SK-N-SH (cell line): ENCODE measurements around the gene GRAMD2A. TPM values are rescaled to one million over a fixed set of nuclear protein-coding genes. Genes with fewer than 3 reads are reported as not detected.

Experiments used
- CTCF ChIA-PET: fragments of 300-600, 350-600 bp; formaldehyde crosslinking; extraction: SDS; loops from one replicate; lab custom pipeline; 2021; lab: Yijun Ruan, JAX
- POLR2A ChIA-PET: fragments of 350-600 bp; sonication (Branson Sonifier 250); formaldehyde crosslinking; extraction: SDS; loops from one replicate; lab custom pipeline; 2020; ENCODE audit warnings: antibody characterized with exemption, inconsistent platforms; lab: Yijun Ruan, JAX
- DNase-seq: peaks from one replicate; pipeline ENCODE4 v3.0.0; 2012
- H2AFZ ChIP-seq: fragments of 200-600 bp; sonication (generic); 2 replicates; pipeline ENCODE4 v1.8.1; 2016; ENCODE audit warnings: antibody characterized with exemption, mild to moderate bottlenecking, low read depth
- H3F3A ChIP-seq: fragments of 200-600 bp; sonication (generic); replicated peaks from 2 replicates; pipeline ENCODE3; 2016; ENCODE audit warnings: antibody characterized with exemption, mild to moderate bottlenecking; ENCODE audit not compliant: insufficient read depth
- H3K27ac ChIP-seq, 2 experiments: fragments of 200-500 bp in 1 of 2; fragments of 200-600 bp in 1 of 2; sonication (Bioruptor generic) in 1 of 2; sonication (generic), shearing (Covaris generic) in 1 of 2; 2 replicates each; pipeline versions ENCODE4 v1.5.1 to v1.6.1; 2014 to 2016; ENCODE audit warnings: low read depth in 2 of 2, inconsistent platforms in 1 of 2, low read length in 1 of 2, mild to moderate bottlenecking in 1 of 2, mixed read lengths in 1 of 2
- H3K27me3 ChIP-seq: fragments of 200-600 bp; sonication (generic), shearing (Covaris generic); 2 replicates; pipeline ENCODE4 v1.6.1; 2016; ENCODE audit warnings: mixed run types; ENCODE audit not compliant: insufficient read depth
- H3K36me3 ChIP-seq, 2 experiments: fragments of 200-500 bp in 1 of 2; fragments of 200-600 bp in 1 of 2; sonication (Bioruptor generic) in 1 of 2; sonication (generic) in 1 of 2; replicated peaks in 1 of 2; 2 replicates each; pipeline versions ENCODE3 to v1.5.1; 2014 to 2016; ENCODE audit warnings: low read length in 1 of 2, mild to moderate bottlenecking in 1 of 2; ENCODE audit not compliant: insufficient read depth in 2 of 2, control insufficient read depth in 1 of 2
- H3K4me1 ChIP-seq, 2 experiments: fragments of 200-500 bp in 1 of 2; fragments of 200-600 bp in 1 of 2; sonication (Bioruptor generic) in 1 of 2; sonication (generic), shearing (Covaris generic) in 1 of 2; 2 replicates each; pipeline versions ENCODE4 v1.5.1 to v1.6.1; 2014 to 2016; ENCODE audit warnings: low read depth in 1 of 2, low read length in 1 of 2, mixed run types in 1 of 2; ENCODE audit not compliant: insufficient read depth in 2 of 2, control insufficient read depth in 1 of 2
- H3K4me2 ChIP-seq: fragments of 200-600 bp; sonication (generic), shearing (Covaris generic); 2 replicates; pipeline ENCODE4 v1.6.1; 2017; ENCODE audit warnings: mixed run types
- H3K4me3 ChIP-seq, 2 experiments: fragments of 200-500 bp in 1 of 2; fragments of 200-600 bp in 1 of 2; sonication (Bioruptor generic) in 1 of 2; sonication (generic), shearing (Covaris generic) in 1 of 2; 2 replicates each; pipeline versions ENCODE4 v1.5.1 to v1.8.1; 2014 to 2016; ENCODE audit warnings: low read depth in 2 of 2, inconsistent platforms in 1 of 2, low read length in 1 of 2, mild to moderate bottlenecking in 1 of 2, mixed read lengths in 1 of 2, moderate library complexity in 1 of 2
- H3K79me2 ChIP-seq: fragments of 200-600 bp; sonication (generic); 2 replicates; pipeline ENCODE4 v1.8.1; 2017; ENCODE audit warnings: mild to moderate bottlenecking; ENCODE audit not compliant: insufficient read depth
- H3K9ac ChIP-seq: fragments of 200-600 bp; sonication (generic); 2 replicates; pipeline ENCODE4 v1.6.1; 2017; ENCODE audit warnings: mixed run types
- H3K9me2 ChIP-seq: fragments of 200-600 bp; sonication (generic); 2 replicates; pipeline ENCODE4 v1.6.1; 2017; ENCODE audit warnings: mixed run types
- H3K9me3 ChIP-seq: fragments of 200-600 bp; sonication (generic); 2 replicates; pipeline ENCODE4 v1.6.1; 2017; ENCODE audit warnings: mixed run types, mild to moderate bottlenecking, moderate library complexity
- H4K20me1 ChIP-seq: fragments of 200-600 bp; sonication (generic); 2 replicates; pipeline ENCODE4 v1.6.1; 2017; ENCODE audit warnings: mild to moderate bottlenecking, mixed run types; ENCODE audit not compliant: insufficient read depth
- FOSL2 ChIP-seq: IDR thresholded peaks from 2 replicates; pipeline ENCODE4 v1.4.0; 2012; ENCODE audit warnings: low read depth, mild to moderate bottlenecking, moderate library complexity, borderline replicate concordance
- FOXJ3 ChIP-seq: sonication (generic); formaldehyde crosslinking; IDR thresholded peaks from 2 replicates; pipeline ENCODE4 v1.5.1; 2020; ENCODE audit warnings: mild to moderate bottlenecking, missing genetic modification reagents
- FOXM1 ChIP-seq: IDR thresholded peaks from 2 replicates; pipeline ENCODE4 v1.4.0; 2012; ENCODE audit warnings: low read depth, mild to moderate bottlenecking
- GATA2 ChIP-seq: sonication (generic); formaldehyde crosslinking; IDR thresholded peaks from 2 replicates; pipeline ENCODE4 v1.5.0; 2020; ENCODE audit warnings: mild to moderate bottlenecking, missing genetic modification reagents
- MEF2A ChIP-seq: IDR thresholded peaks from 2 replicates; pipeline ENCODE4 v1.4.0; 2012; ENCODE audit warnings: low read depth, borderline replicate concordance
- MXI1 ChIP-seq: IDR thresholded peaks from 2 replicates; pipeline ENCODE4 v1.6.1; 2012; ENCODE audit warnings: mild to moderate bottlenecking, low read depth, low read length, improper control_type of control experiment
- NFIC ChIP-seq: IDR thresholded peaks from 2 replicates; pipeline ENCODE4 v1.4.0; 2012; ENCODE audit warnings: borderline replicate concordance
- NRF1 ChIP-seq: IDR thresholded peaks from 2 replicates; pipeline ENCODE4 v1.6.1; 2012; ENCODE audit warnings: low read depth, mild to moderate bottlenecking, low read length
- RAD21 ChIP-seq: IDR thresholded peaks from 2 replicates; pipeline ENCODE4 v1.6.1; 2012; ENCODE audit warnings: mild to moderate bottlenecking, low read length
- RFX5 ChIP-seq: IDR thresholded peaks from 2 replicates; pipeline ENCODE4 v1.6.1; 2012; ENCODE audit warnings: mild to moderate bottlenecking, improper control_type of control experiment, low read length
- RXRA ChIP-seq: IDR thresholded peaks from 2 replicates; pipeline ENCODE4 v1.4.0; 2012; ENCODE audit warnings: low read depth, mild to moderate bottlenecking, borderline replicate concordance
- SIN3A ChIP-seq: IDR thresholded peaks from 2 replicates; pipeline ENCODE4 v1.6.1; 2012; ENCODE audit warnings: low read depth, mild to moderate bottlenecking, low read length, moderate library complexity, borderline replicate concordance
- TAF1 ChIP-seq: IDR thresholded peaks from 2 replicates; pipeline ENCODE4 v1.6.1; 2012; ENCODE audit warnings: low read depth, mild to moderate bottlenecking, low read length, moderate library complexity, borderline replicate concordance
- WGBS: methylation state at CpG from one replicate; pipeline ENCODE4 v1.1.6; 2017; ENCODE audit warnings: low lambda C conversion rate; 5-methylcytosine and 5-hydroxymethylcytosine counted together
- polyA plus RNA-seq, 3 experiments: library from polyadenylated mRNA; depleted of rRNA; stranded (reverse); fragments of >200 nt; gene quantifications; 2 replicates each; pipeline ENCODE4 v1.2.3, GENCODE V29; 2012
- TF ChIP-seq, protein P1 (sequence below): fragments of 150-350 bp; IDR thresholded peaks from 2 replicates; pipeline ENCODE4 v1.6.1; 2017; ENCODE audit warnings: antibody characterized with exemption, low read length, low read depth, borderline replicate concordance
- TF ChIP-seq, protein P2 (sequence below): IDR thresholded peaks from 2 replicates; pipeline ENCODE4; 2012
- TF ChIP-seq, protein P3 (sequence below): IDR thresholded peaks from 2 replicates; pipeline ENCODE4 v1.4.0; 2012; ENCODE audit warnings: low read depth, borderline replicate concordance
- TF ChIP-seq, protein P4 (sequence below): fragments of 200-600 bp; sonication (generic); IDR thresholded peaks from 2 replicates; pipeline ENCODE4 v1.6.1; 2017; ENCODE audit warnings: antibody characterized with exemption, mild to moderate bottlenecking, moderate library complexity
- TF ChIP-seq, protein P5 (sequence below): IDR thresholded peaks from 2 replicates; pipeline ENCODE4 v1.4.0; 2012; ENCODE audit warnings: low read depth, borderline replicate concordance
- TF ChIP-seq, protein P6 (sequence below): fragments of 150-350 bp; IDR thresholded peaks from 2 replicates; pipeline ENCODE4 v1.6.1; 2016; ENCODE audit warnings: mild to moderate bottlenecking, low read depth, low read length

The GRAMD2A gene
- polyA plus RNA-seq, 1 of the 3 experiments (the other 2 are of a cell fraction), result 0.10 TPM

DNA sequence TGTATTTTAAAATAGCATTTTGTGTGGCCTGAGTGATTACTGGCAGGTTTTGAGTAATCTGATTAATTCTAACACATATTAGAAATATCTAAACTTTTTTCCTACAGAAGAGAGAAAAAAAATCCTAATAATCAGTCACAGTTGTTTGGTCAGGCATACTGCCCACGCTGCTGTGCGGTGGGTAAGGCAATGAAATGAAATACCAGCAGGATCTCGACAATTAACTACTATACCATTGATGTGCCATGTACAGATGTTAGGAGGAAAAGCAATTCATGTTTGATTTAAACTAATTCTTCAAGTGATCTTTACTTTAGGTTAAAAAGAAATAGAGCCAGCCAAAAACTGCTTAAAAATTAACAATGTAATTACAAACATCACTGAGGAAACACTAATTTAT is 5.2 kb downstream of the GRAMD2A start:
- no peak overlapping the region for H3K27ac ChIP-seq
- no peaks in the 10 kb centered on the region for H3K36me3 ChIP-seq
- H3K4me2 ChIP-seq, result no peak overlapping the region
- peaks cover 24% of the 10 kb centered on the region for H3F3A ChIP-seq
- 82% methylated on average over 3 of the region's 3 CpGs for WGBS
- TF ChIP-seq, protein P1, sequence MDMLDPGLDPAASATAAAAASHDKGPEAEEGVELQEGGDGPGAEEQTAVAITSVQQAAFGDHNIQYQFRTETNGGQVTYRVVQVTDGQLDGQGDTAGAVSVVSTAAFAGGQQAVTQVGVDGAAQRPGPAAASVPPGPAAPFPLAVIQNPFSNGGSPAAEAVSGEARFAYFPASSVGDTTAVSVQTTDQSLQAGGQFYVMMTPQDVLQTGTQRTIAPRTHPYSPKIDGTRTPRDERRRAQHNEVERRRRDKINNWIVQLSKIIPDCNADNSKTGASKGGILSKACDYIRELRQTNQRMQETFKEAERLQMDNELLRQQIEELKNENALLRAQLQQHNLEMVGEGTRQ, result no peak
- TF ChIP-seq NFIC (no peak), TAF1 (no peak), FOXJ3 (CRISPR knock-in tag) (no peak), GATA2 (CRISPR knock-in tag) (no peak), RAD21 (no peak), FOXM1 (no peak), MEF2A (no peak), SIN3A (no peak), RFX5 (no peak), MXI1 (no peak), RXRA (no peak), FOSL2 (no peak), NRF1 (no peak)
- TF ChIP-seq, protein P2, sequence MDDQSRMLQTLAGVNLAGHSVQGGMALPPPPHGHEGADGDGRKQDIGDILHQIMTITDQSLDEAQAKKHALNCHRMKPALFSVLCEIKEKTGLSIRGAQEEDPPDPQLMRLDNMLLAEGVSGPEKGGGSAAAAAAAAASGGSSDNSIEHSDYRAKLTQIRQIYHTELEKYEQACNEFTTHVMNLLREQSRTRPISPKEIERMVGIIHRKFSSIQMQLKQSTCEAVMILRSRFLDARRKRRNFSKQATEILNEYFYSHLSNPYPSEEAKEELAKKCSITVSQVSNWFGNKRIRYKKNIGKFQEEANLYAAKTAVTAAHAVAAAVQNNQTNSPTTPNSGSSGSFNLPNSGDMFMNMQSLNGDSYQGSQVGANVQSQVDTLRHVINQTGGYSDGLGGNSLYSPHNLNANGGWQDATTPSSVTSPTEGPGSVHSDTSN, result no peak
- TF ChIP-seq, protein P3, sequence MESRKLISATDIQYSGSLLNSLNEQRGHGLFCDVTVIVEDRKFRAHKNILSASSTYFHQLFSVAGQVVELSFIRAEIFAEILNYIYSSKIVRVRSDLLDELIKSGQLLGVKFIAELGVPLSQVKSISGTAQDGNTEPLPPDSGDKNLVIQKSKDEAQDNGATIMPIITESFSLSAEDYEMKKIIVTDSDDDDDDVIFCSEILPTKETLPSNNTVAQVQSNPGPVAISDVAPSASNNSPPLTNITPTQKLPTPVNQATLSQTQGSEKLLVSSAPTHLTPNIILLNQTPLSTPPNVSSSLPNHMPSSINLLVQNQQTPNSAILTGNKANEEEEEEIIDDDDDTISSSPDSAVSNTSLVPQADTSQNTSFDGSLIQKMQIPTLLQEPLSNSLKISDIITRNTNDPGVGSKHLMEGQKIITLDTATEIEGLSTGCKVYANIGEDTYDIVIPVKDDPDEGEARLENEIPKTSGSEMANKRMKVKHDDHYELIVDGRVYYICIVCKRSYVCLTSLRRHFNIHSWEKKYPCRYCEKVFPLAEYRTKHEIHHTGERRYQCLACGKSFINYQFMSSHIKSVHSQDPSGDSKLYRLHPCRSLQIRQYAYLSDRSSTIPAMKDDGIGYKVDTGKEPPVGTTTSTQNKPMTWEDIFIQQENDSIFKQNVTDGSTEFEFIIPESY, result no peak
- TF ChIP-seq, protein P4, sequence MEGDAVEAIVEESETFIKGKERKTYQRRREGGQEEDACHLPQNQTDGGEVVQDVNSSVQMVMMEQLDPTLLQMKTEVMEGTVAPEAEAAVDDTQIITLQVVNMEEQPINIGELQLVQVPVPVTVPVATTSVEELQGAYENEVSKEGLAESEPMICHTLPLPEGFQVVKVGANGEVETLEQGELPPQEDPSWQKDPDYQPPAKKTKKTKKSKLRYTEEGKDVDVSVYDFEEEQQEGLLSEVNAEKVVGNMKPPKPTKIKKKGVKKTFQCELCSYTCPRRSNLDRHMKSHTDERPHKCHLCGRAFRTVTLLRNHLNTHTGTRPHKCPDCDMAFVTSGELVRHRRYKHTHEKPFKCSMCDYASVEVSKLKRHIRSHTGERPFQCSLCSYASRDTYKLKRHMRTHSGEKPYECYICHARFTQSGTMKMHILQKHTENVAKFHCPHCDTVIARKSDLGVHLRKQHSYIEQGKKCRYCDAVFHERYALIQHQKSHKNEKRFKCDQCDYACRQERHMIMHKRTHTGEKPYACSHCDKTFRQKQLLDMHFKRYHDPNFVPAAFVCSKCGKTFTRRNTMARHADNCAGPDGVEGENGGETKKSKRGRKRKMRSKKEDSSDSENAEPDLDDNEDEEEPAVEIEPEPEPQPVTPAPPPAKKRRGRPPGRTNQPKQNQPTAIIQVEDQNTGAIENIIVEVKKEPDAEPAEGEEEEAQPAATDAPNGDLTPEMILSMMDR, result no peak
- TF ChIP-seq, protein P5, sequence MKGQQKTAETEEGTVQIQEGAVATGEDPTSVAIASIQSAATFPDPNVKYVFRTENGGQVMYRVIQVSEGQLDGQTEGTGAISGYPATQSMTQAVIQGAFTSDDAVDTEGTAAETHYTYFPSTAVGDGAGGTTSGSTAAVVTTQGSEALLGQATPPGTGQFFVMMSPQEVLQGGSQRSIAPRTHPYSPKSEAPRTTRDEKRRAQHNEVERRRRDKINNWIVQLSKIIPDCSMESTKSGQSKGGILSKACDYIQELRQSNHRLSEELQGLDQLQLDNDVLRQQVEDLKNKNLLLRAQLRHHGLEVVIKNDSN, result no peak
- TF ChIP-seq, protein P6, sequence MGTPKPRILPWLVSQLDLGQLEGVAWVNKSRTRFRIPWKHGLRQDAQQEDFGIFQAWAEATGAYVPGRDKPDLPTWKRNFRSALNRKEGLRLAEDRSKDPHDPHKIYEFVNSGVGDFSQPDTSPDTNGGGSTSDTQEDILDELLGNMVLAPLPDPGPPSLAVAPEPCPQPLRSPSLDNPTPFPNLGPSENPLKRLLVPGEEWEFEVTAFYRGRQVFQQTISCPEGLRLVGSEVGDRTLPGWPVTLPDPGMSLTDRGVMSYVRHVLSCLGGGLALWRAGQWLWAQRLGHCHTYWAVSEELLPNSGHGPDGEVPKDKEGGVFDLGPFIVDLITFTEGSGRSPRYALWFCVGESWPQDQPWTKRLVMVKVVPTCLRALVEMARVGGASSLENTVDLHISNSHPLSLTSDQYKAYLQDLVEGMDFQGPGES, result no peak
- TF ChIP-seq, all 33 proteins: peak for 0
- H3K4me1 ChIP-seq, result no peaks in the 10 kb centered on the region; a peak in 1 of 4 replicates
- ChIA-PET POLR2A (no interaction called here), CTCF (no interaction called here)
- H3K4me3 ChIP-seq, result no peak overlapping the region
- no peaks in the 10 kb centered on the region for H3K79me2 ChIP-seq
- no peak for DNase-seq
- no peaks in the 10 kb centered on the region for H4K20me1 ChIP-seq
- H3K9me2 ChIP-seq, result no peaks in the 10 kb centered on the region
- no peak overlapping the region for H2AFZ ChIP-seq
- no peaks in the 10 kb centered on the region for H3K9me3 ChIP-seq
- no peak overlapping the region for H3K9ac ChIP-seq
- H3K27me3 ChIP-seq, result no peaks in the 10 kb centered on the region
